GM12878 (cell line): ENCODE data around the gene HNMT.
"Not testable (repeated sequence)": the region's sequence is repeated elsewhere in the genome, so short reads cannot be mapped to it uniquely, and the experiment has no call there.

Experiments
- ATF3 ChIP-seq: IDR thresholded peaks from 2 replicates; pipeline ENCODE4 v1.6.1; 2011; ENCODE audit warnings: low read depth, mild to moderate bottlenecking, low read length, moderate library complexity, borderline replicate concordance; ENCODE audit errors: extremely low read depth
- BHLHE40 ChIP-seq, 2 experiments: fragments of 450-650 bp in 1 of 2; IDR thresholded peaks; 2 replicates each; pipeline ENCODE4 v1.6.1; 2011 to 2017; ENCODE audit warnings: low read depth in 2 of 2, borderline replicate concordance in 1 of 2, improper control_type of control experiment in 1 of 2, low read length in 1 of 2, mild to moderate bottlenecking in 1 of 2
- CEBPB ChIP-seq, 2 experiments: fragments of 150-350 bp in 1 of 2; IDR thresholded peaks; 2 replicates each; pipeline ENCODE4 v1.6.1; 2012 to 2014; ENCODE audit warnings: low read depth in 2 of 2, low read length in 2 of 2, borderline replicate concordance in 1 of 2, inconsistent platforms in 1 of 2
- CTCF ChIP-seq, 3 experiments: IDR thresholded peaks in 2 of 3; conservative IDR thresholded peaks in 1 of 3; 2 replicates each; pipeline ENCODE4 v1.5.1; 2011; ENCODE audit warnings: low read depth in 3 of 3, low read length in 3 of 3, mild to moderate bottlenecking in 3 of 3, control low read depth in 2 of 3, moderate library complexity in 2 of 3, inconsistent platforms in 1 of 3, mixed read lengths in 1 of 3; ENCODE audit not compliant: control insufficient read depth in 2 of 3, insufficient read depth in 1 of 3; ENCODE audit errors: extremely low read depth in 1 of 3
- EP300 ChIP-seq, 2 experiments: fragments of 150-350 bp in 1 of 2; IDR thresholded peaks; 2 replicates each; pipeline ENCODE4 v1.6.1; 2011 to 2012; ENCODE audit warnings: low read depth in 2 of 2, low read length in 2 of 2, borderline replicate concordance in 1 of 2, improper control_type of control experiment in 1 of 2, inconsistent platforms in 1 of 2; ENCODE audit not compliant: control insufficient read depth in 1 of 2
- ESRRA ChIP-seq: IDR thresholded peaks from 2 replicates; pipeline ENCODE4 v1.6.1; 2012; ENCODE audit warnings: mild to moderate bottlenecking, low read length, improper control_type of control experiment
- ETV6 ChIP-seq, 2 experiments: fragments of 450-650 bp in 1 of 2; IDR thresholded peaks in 1 of 2; conservative IDR thresholded peaks in 1 of 2; 2 replicates each; pipeline ENCODE4 v1.6.1; 2014; ENCODE audit warnings: antibody characterized with exemption in 1 of 2, borderline replicate concordance in 1 of 2, low read depth in 1 of 2, mild to moderate bottlenecking in 1 of 2, moderate library complexity in 1 of 2
- EZH2 ChIP-seq: IDR thresholded peaks from 2 replicates; pipeline ENCODE4 v1.6.1; 2012; ENCODE audit warnings: low read depth, mild to moderate bottlenecking, control low read depth, inconsistent platforms, low read length, borderline replicate concordance; ENCODE audit not compliant: control insufficient read depth
- IRF3 ChIP-seq: fragments of 450-650 bp; IDR thresholded peaks from 2 replicates; pipeline ENCODE4 v1.6.1; 2014; ENCODE audit warnings: mild to moderate bottlenecking
- MAX ChIP-seq: IDR thresholded peaks from 2 replicates; pipeline ENCODE4 v1.6.1; 2012; ENCODE audit warnings: low read depth, low read length, improper control_type of control experiment
- NFYB ChIP-seq: IDR thresholded peaks from 2 replicates; pipeline ENCODE4 v1.6.1; 2011; ENCODE audit warnings: low read depth, mild to moderate bottlenecking, low read length, improper control_type of control experiment, moderate library complexity; ENCODE audit not compliant: insufficient read depth
- REST ChIP-seq: IDR thresholded peaks from 2 replicates; pipeline ENCODE4 v1.6.1; 2012; ENCODE audit warnings: mild to moderate bottlenecking, low read depth, low read length

GRCh38 chr2:137996158-137996557 is 31.9 kb downstream of the HNMT start:
- not testable (repeated sequence) for TF ChIP-seq ESRRA; EP300 (IDR thresholded peaks at IDR 0.05; ENCODE audit: borderline replicate concordance in 1 of 2, control insufficient read depth in 1 of 2, low read depth in 2 of 2, low read length in 2 of 2); IRF3; MAX; EZH2; BHLHE40 (IDR thresholded peaks at IDR 0.05; ENCODE audit: borderline replicate concordance in 1 of 2, low read depth in 2 of 2, low read length in 1 of 2); ETV6 (conservative IDR thresholded peaks at IDR 0.05 in 1 of 2, IDR thresholded peaks at IDR 0.05 in 1 of 2; ENCODE audit: borderline replicate concordance in 1 of 2, low read depth in 1 of 2); CTCF (IDR thresholded peaks at IDR 0.05 in 2 of 3, conservative IDR thresholded peaks at IDR 0.05 in 1 of 3; ENCODE audit: control insufficient read depth in 2 of 3, extremely low read depth in 1 of 3, insufficient read depth in 1 of 3, low read depth in 3 of 3, low read length in 3 of 3); REST; ATF3; NFYB; CEBPB (IDR thresholded peaks at IDR 0.05; ENCODE audit: borderline replicate concordance in 1 of 2, low read depth in 2 of 2, low read length in 2 of 2)
